ENCODE results near the gene ANKRD23.

DNA sequence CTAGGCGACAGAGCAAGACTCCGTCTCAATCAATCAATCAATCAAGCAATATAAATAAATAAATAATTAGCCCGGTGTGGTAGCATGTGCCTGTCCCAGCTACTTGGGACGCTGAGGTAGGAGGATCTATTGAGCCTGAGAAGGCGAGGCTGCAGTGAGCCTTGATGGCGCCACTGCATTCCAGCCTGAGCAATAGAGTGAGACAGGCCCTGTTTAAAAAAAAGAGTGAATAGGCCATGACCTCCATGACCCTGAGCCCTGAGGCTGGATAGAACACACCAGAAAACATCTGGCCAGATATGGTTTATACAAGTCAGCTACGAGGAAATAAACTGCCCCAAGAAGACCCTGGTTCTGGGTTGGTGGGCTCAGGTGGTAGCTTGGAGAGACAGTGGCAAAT is 46.4 kb upstream of the ANKRD23 start:
- TF ChIP-seq, protein P1, sequence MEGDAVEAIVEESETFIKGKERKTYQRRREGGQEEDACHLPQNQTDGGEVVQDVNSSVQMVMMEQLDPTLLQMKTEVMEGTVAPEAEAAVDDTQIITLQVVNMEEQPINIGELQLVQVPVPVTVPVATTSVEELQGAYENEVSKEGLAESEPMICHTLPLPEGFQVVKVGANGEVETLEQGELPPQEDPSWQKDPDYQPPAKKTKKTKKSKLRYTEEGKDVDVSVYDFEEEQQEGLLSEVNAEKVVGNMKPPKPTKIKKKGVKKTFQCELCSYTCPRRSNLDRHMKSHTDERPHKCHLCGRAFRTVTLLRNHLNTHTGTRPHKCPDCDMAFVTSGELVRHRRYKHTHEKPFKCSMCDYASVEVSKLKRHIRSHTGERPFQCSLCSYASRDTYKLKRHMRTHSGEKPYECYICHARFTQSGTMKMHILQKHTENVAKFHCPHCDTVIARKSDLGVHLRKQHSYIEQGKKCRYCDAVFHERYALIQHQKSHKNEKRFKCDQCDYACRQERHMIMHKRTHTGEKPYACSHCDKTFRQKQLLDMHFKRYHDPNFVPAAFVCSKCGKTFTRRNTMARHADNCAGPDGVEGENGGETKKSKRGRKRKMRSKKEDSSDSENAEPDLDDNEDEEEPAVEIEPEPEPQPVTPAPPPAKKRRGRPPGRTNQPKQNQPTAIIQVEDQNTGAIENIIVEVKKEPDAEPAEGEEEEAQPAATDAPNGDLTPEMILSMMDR (conservative IDR thresholded peaks at IDR 0.05; ENCODE audit: low read length): no peak
- no peak for TF ChIP-seq EZH2phosphoT487 (IDR thresholded peaks at IDR 0.05; ENCODE audit: borderline replicate concordance, low read depth, low read length)

All from OCI-LY7 (cell line).